Measurements from ENCODE around the gene ANAPC15.

The ANAPC15 gene

GRCh38 chr11:72124046-72124445 lies 11.6 kb upstream of the ANAPC15 start:
- no peak for DNase-seq

GRCh38 chr11:72123117-72123653 lies 10.7 kb upstream of the ANAPC15 start:
- no peak for DNase-seq

- DNase-seq, result no peak
Observed at GRCh38 chr11:72122607-72123006, 10.1 kb upstream of the ANAPC15 start.

GRCh38 chr11:72120930-72121329 lies 8.4 kb upstream of the ANAPC15 start:
- DNase-seq, result no peak

- no peak for DNase-seq
Observed at GRCh38 chr11:72119198-72119597, 6.7 kb upstream of the ANAPC15 start.

- no peak for DNase-seq
Observed at GRCh38 chr11:72116019-72116755, 3.7 kb upstream of the ANAPC15 start.

GRCh38 chr11:72114570-72114969 lies 2.1 kb upstream of the ANAPC15 start:
- DNase-seq, result no peak

- no peak for DNase-seq
Observed at GRCh38 chr11:72112978-72113808, 698 bp upstream of the ANAPC15 start.

- no peak for DNase-seq
Observed at GRCh38 chr11:72111300-72112142, 974 bp downstream of the ANAPC15 start.

- no peak for DNase-seq
Observed at GRCh38 chr11:72105888-72106287, 6.6 kb downstream of the ANAPC15 start, which contains the start of gene TOMT. Gene TOMT (plus strand): TSS chr11:72105924. CDS start chr11:72105952, 28 bp downstream.

- no peak for DNase-seq
Observed at GRCh38 chr11:72103754-72104167, 8.7 kb downstream of the ANAPC15 start.

- peak; percentile 97 for DNase-seq
Observed at GRCh38 chr11:72102946-72103753, 9.3 kb downstream of the ANAPC15 start, which contains the start of gene LAMTOR1. Gene LAMTOR1 (minus strand): TSS chr11:72103297. CDS start chr11:72103224, 73 bp downstream.

GRCh38 chr11:72102631-72102945 lies 9.9 kb downstream of the ANAPC15 start:
- no peak for DNase-seq

GRCh38 chr11:72102162-72102561 lies 10.3 kb downstream of the ANAPC15 start:
- DNase-seq, result no peak

- DNase-seq, result peak; percentile 97
Observed at GRCh38 chr11:72100462-72100861, 12.0 kb downstream of the ANAPC15 start.

GRCh38 chr11:72100009-72100408 lies 12.5 kb downstream of the ANAPC15 start:
- no peak for DNase-seq

GRCh38 chr11:72098741-72099140 lies 13.8 kb downstream of the ANAPC15 start:
- DNase-seq, result no peak

GRCh38 chr11:72091292-72091691 lies 21.2 kb downstream of the ANAPC15 start:
- DNase-seq, result peak; percentile 81

- DNase-seq, result no peak
Observed at GRCh38 chr11:72088076-72088808, 24.3 kb downstream of the ANAPC15 start.

GRCh38 chr11:72085621-72086351 lies 26.7 kb downstream of the ANAPC15 start:
- DNase-seq, result no peak

GRCh38 chr11:72084965-72085364 lies 27.5 kb downstream of the ANAPC15 start:
- no peak for DNase-seq
